ENCODE results near the gene XRRA1. TPM values are rescaled to one million over a fixed set of nuclear protein-coding genes. Genes with fewer than 3 reads are reported as not detected.

Gene XRRA1
- total and polyA plus RNA-seq, 9 donors = 4.2 to 31.1 (median 13.0) TPM

DNA sequence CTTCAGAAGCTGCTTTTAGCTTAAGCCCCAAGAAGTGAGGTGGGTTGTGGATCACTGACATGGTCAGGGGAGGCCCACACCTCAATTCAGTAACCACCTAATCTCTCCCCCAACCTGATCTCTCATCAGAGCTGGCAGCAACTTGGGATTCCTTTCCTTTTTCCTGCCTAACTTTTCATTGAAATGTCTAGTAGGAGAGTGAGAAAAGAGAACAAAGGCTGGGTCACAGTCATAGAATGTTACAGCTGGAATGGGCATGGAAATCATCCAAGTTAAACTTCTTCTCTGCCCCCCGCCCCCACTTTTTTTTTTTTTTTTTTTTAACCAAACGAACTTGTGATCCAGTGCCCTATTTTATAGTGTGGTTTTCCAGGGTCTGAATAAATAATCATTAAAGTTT is 108.4 kb downstream of the XRRA1 start:
- no peak overlapping the region for H3K27ac ChIP-seq
- 67 to 80% (median 78%) methylated on average over 2 of the region's 2 CpGs for WGBS, 3 donors
- intact Hi-C loops (cut with DNase I) = no loop called here
- no peak for DNase-seq
- H3K36me3 ChIP-seq = no peaks in the 10 kb centered on the region
- H3K27me3 ChIP-seq = no peaks in the 10 kb centered on the region
- H3K9me3 ChIP-seq = no peaks in the 10 kb centered on the region
- H3K4me3 ChIP-seq = no peak overlapping the region
- TF ChIP-seq EP300 (IDR thresholded peaks at IDR 0.05) = no peak
- TF ChIP-seq POLR2A (IDR thresholded peaks at IDR 0.05) = no peak
- TF ChIP-seq, protein P1, sequence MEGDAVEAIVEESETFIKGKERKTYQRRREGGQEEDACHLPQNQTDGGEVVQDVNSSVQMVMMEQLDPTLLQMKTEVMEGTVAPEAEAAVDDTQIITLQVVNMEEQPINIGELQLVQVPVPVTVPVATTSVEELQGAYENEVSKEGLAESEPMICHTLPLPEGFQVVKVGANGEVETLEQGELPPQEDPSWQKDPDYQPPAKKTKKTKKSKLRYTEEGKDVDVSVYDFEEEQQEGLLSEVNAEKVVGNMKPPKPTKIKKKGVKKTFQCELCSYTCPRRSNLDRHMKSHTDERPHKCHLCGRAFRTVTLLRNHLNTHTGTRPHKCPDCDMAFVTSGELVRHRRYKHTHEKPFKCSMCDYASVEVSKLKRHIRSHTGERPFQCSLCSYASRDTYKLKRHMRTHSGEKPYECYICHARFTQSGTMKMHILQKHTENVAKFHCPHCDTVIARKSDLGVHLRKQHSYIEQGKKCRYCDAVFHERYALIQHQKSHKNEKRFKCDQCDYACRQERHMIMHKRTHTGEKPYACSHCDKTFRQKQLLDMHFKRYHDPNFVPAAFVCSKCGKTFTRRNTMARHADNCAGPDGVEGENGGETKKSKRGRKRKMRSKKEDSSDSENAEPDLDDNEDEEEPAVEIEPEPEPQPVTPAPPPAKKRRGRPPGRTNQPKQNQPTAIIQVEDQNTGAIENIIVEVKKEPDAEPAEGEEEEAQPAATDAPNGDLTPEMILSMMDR (IDR thresholded peaks at IDR 0.05) = no peak
- no peaks in the 10 kb centered on the region for H3K4me1 ChIP-seq (ENCODE audit: insufficient read depth)

- intact Hi-C loops (cut with DNase I) = no loop called here
- H3K9me3 ChIP-seq = no peaks in the 10 kb centered on the region
- no peak overlapping the region for H3K4me3 ChIP-seq
- no peak for DNase-seq
- no peak overlapping the region for H3K27ac ChIP-seq
- no peaks in the 10 kb centered on the region for H3K36me3 ChIP-seq
- WGBS, 3 donors = 71 to 91% (median 86%) methylated on average over 2 of the region's 2 CpGs
- no peaks in the 10 kb centered on the region for H3K27me3 ChIP-seq
- no peaks in the 10 kb centered on the region for H3K4me1 ChIP-seq (ENCODE audit: insufficient read depth)
- TF ChIP-seq POLR2A (IDR thresholded peaks at IDR 0.05) (no peak), EP300 (IDR thresholded peaks at IDR 0.05) (no peak)
- TF ChIP-seq, protein P1 (IDR thresholded peaks at IDR 0.05) = no peak
Observed at GRCh38 chr11:74839971-74840370, 108.9 kb downstream of the XRRA1 start.

- Histone ChIP-seq H3K36me3 (no peaks in the 10 kb centered on the region), H3K9me3 (no peaks in the 10 kb centered on the region), H3K4me1 (ENCODE audit: insufficient read depth) (no peaks in the 10 kb centered on the region), H3K4me3 (no peak overlapping the region), H3K27me3 (no peaks in the 10 kb centered on the region), H3K27ac (no peak overlapping the region)
- TF ChIP-seq POLR2A (IDR thresholded peaks at IDR 0.05) = no peak
- TF ChIP-seq, protein P1 (IDR thresholded peaks at IDR 0.05) = no peak
- TF ChIP-seq EP300 (IDR thresholded peaks at IDR 0.05) = no peak
- intact Hi-C loops (cut with DNase I) = no loop called here
- no peak for DNase-seq
- WGBS, 3 donors = 69 to 80% (median 76%) methylated on average over 1 of the region's 1 CpG
Observed at GRCh38 chr11:74839446-74839845, 109.4 kb downstream of the XRRA1 start.

DNA sequence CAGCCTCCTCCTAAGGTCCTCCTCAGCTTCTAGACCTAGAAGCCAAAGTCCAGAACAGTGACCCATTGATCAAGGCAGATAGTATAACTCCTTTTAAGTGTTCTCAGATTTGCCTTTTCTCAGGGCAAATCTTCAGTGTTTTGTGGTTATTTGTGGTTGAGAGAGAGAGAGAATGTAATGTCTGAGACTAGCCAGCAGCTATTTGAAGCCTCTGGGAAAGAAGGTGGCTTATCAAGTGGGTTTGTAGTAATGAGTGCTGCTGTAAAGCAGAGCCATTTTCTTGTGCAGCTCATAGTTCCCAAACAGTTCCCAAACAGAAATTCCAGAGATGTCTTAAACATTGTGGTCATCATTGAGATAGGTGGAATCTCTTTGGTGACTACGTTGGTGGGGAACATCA is 110.7 kb downstream of the XRRA1 start:
- 91 to 94% (median 93%) methylated on average over 1 of the region's 1 CpG for WGBS, 3 donors
- intact Hi-C loops (cut with DNase I) = no loop called here
- H3K4me3 ChIP-seq = no peak overlapping the region
- no peak for DNase-seq
- H3K9me3 ChIP-seq = no peaks in the 10 kb centered on the region
- no peaks in the 10 kb centered on the region for H3K4me1 ChIP-seq (ENCODE audit: insufficient read depth)
- no peak overlapping the region for H3K27ac ChIP-seq
- no peaks in the 10 kb centered on the region for H3K36me3 ChIP-seq
- H3K27me3 ChIP-seq = no peaks in the 10 kb centered on the region
- TF ChIP-seq POLR2A (IDR thresholded peaks at IDR 0.05) (no peak), EP300 (IDR thresholded peaks at IDR 0.05) (no peak)
- TF ChIP-seq, protein P1 (IDR thresholded peaks at IDR 0.05) = no peak

- H3K36me3 ChIP-seq = no peaks in the 10 kb centered on the region
- intact Hi-C loops (cut with DNase I) = no loop called here
- WGBS, 3 donors = 92 to 93% (median 93%) methylated on average over 1 of the region's 1 CpG
Observed at GRCh38 chr11:74837191-74837590, 111.7 kb downstream of the XRRA1 start.

More at GRCh38 chr11:74837191-74837590, 111.7 kb downstream of the XRRA1 start:
- TF ChIP-seq POLR2A (IDR thresholded peaks at IDR 0.05) = no peak
- TF ChIP-seq EP300 (IDR thresholded peaks at IDR 0.05) = no peak
- TF ChIP-seq, protein P1 (IDR thresholded peaks at IDR 0.05) = no peak
- DNase-seq = no peak
- Histone ChIP-seq H3K27me3 (no peaks in the 10 kb centered on the region), H3K4me1 (ENCODE audit: insufficient read depth) (no peaks in the 10 kb centered on the region), H3K4me3 (no peak overlapping the region), H3K9me3 (no peaks in the 10 kb centered on the region), H3K27ac (no peak overlapping the region)

Measured in ovary (tissue), 9 donors.